GM12864 (cell line): ENCODE results near the gene DAGLA.

ENCODE experiments used
- DNase-seq: peaks from one replicate; pipeline ENCODE4 v3.0.0-alpha.2; 2011; ENCODE audit warnings: low read depth
- H3K4me3 ChIP-seq: 2 replicates; pipeline ENCODE4 v1.5.1; 2011; ENCODE audit warnings: mild to moderate bottlenecking, low read depth, low read length, control low read depth
- TF ChIP-seq, protein P1 (sequence below): IDR thresholded peaks from 2 replicates; pipeline ENCODE4 v1.5.1; 2011; ENCODE audit warnings: low read depth, mild to moderate bottlenecking, moderate library complexity, low read length, control low read depth, inconsistent platforms; ENCODE audit errors: missing control alignments

Gene DAGLA

GRCh38 chr11:61783717-61784505 is 103.7 kb downstream of the DAGLA start:
- TF ChIP-seq, protein P1, sequence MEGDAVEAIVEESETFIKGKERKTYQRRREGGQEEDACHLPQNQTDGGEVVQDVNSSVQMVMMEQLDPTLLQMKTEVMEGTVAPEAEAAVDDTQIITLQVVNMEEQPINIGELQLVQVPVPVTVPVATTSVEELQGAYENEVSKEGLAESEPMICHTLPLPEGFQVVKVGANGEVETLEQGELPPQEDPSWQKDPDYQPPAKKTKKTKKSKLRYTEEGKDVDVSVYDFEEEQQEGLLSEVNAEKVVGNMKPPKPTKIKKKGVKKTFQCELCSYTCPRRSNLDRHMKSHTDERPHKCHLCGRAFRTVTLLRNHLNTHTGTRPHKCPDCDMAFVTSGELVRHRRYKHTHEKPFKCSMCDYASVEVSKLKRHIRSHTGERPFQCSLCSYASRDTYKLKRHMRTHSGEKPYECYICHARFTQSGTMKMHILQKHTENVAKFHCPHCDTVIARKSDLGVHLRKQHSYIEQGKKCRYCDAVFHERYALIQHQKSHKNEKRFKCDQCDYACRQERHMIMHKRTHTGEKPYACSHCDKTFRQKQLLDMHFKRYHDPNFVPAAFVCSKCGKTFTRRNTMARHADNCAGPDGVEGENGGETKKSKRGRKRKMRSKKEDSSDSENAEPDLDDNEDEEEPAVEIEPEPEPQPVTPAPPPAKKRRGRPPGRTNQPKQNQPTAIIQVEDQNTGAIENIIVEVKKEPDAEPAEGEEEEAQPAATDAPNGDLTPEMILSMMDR: no peak
- no peak overlapping the region for H3K4me3 ChIP-seq
- no peak for DNase-seq

- DNase-seq: no peak
- TF ChIP-seq, protein P1: no peak
- no peak overlapping the region for H3K4me3 ChIP-seq
These were observed 104.3 kb downstream of the DAGLA start for GRCh38 chr11:61784506-61784805.

- no peak for DNase-seq
- TF ChIP-seq, protein P1: no peak
- H3K4me3 ChIP-seq: no peak overlapping the region
These were observed 105.7 kb downstream of the DAGLA start for GRCh38 chr11:61785837-61786402.

DNA sequence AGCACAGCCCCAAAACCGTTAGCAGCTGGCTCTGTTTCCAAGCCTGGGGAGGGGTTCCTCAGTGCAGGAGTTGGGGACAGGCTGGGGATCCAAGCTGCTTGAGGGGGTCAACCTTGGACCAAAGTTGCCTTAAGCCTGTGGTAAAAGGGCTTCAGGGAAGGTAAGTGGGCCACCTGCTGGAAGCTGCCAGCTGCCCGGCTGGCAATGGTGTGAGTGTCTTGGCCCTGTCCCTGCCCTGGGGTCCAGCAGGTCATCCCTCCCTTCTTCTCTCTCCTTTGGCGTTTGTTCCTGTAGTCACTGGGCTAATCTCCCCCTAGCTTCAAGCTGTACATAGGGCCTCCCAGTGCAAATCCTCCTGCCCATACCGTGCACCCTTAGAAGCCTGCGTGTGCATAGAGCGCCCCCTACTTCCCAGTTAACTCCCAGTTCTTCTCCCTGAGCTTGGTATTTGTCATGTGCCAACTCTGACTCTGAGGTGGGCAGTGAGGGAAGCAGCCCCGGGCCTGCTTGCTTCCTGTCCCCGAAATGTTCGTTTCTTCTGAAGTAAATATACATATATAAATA is 107.8 kb downstream of the DAGLA start:
- no peak overlapping the region for H3K4me3 ChIP-seq
- DNase-seq: no peak
- TF ChIP-seq, protein P1: peak; percentile 36

GRCh38 chr11:61791737-61792309 is 111.6 kb downstream of the DAGLA start:
- H3K4me3 ChIP-seq: peak overlapping the region; percentile 86
- DNase-seq: no peak
- TF ChIP-seq, protein P1: no peak

DNA sequence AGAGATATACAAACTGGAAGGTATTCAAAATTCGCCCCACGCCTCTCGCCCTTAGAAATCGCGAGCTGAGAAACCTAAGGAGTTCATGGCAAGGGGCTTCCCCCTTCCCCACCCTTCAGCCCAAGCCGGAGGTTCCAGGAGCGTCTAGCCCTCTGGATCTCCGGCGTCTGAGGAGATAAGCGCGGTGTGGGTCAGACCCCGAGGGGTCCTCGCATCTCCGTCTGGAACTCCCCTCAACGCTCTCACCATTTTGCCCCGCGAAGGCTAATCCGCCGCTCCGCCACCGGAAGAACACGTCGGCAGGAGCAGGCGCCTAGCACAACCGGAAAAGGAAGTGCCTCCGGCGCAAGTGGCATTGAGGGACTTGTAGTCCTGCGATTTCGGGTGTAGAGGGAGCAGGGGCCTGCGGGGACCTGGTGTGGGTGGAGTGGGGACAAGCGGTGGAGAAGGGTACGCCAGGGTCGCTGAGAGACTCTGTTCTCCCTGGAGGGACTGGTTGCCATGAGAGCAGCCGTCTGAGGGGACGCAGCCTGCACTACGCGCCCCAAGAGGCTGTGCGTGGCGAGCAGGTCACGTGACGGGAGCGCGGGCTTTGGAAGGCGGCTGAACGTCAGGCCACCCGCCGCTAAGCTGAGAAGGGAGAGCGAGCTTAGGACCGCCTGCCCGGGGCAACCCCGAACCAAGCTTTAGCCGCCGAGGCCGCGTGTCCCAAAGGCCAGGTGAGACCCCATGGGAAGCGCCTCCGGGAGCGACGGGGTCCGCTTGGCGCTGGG is 112.3 kb downstream of the DAGLA start, which contains the start of the genes FEN1 and TMEM258:
FEN1 (plus strand) TSS at position 602 of the 773 bp plus-strand sequence. CDS start 2,451 bp downstream, outside the sequence.
TMEM258 (minus strand) TSS at position 290 of the 773 bp plus-strand sequence; CDS start at position 249, 41 bp downstream.
- DNase-seq: peak; percentile 86
- H3K4me3 ChIP-seq: peak within 1 kb of the TSS; percentile 86
- TF ChIP-seq, protein P1: no peak
